HT1080 (cell line): ENCODE results near the gene POLR1A. TPM values are rescaled to one million over a fixed set of nuclear protein-coding genes. Genes with fewer than 3 reads are reported as not detected.
A peak's percentile ranks its signal among the peaks of the same experiment; 100 is the strongest.

Source experiments
- DNase-seq: peaks from one replicate; pipeline ENCODE4 v3.0.0-alpha.2; 2015; ENCODE audit warnings: low read depth
- polyA plus RNA-seq, 2 experiments: library from polyadenylated mRNA; depleted of rRNA; stranded (reverse); fragments of >200 nt; gene quantifications; 2 replicates each; pipeline ENCODE4 v1.2.3, GENCODE V29; 2015
- total RNA-seq: library from RNA; depleted of rRNA; stranded (reverse); fragments of >200 nt; shearing (Covaris generic); gene quantifications from 2 replicates; pipeline ENCODE4 v1.2.3, GENCODE V29; 2014; rRNA removed

Gene POLR1A
- total RNA-seq: 16.8 and 19.3 TPM in 2 replicates
- 6.4 and 7.4 TPM in 2 replicates for polyA plus RNA-seq (2015; cell fraction: cytosol; rRNA removed)
- 33.8 and 35.4 TPM in 2 replicates for polyA plus RNA-seq (2015; cell fraction: nucleus; rRNA removed)

DNA sequence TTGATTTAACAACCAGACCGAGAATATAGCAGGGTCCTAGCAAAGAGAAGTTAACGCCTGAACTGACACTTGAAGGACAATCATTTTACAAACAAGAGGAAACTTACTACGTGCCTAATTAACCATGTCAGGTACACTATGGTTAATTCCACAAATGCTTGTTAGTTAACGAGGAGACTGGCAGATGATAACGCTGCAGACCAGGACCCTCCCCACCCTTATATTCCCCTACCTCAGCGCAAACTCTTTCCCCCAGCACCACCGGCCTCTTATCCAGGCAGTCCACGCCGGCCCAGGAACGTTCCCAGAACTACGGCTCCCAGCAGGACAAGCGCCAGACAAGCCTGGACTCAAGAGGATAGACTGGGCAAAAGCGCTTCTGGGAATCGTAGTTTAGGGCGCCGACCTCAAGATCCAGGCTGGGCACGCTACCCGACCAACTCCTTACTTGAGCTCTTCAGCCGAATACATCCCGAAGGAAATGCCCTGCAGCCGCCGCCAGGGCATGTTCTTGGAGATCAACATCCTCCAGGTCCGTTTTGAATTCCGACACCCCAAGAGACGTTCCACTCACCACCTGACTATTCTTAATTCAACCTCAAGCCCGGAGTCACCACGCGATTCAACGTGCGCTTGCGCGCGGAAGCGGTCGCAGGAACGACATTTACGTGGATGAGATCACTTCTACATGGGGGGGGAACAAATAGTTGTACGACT, at the start of gene POLR1A:
Gene POLR1A (minus strand): TSS at position 635 of the 717 bp plus-strand sequence. CDS start 110 bp downstream, at position 525.
- peak; percentile 93 for DNase-seq

DNA sequence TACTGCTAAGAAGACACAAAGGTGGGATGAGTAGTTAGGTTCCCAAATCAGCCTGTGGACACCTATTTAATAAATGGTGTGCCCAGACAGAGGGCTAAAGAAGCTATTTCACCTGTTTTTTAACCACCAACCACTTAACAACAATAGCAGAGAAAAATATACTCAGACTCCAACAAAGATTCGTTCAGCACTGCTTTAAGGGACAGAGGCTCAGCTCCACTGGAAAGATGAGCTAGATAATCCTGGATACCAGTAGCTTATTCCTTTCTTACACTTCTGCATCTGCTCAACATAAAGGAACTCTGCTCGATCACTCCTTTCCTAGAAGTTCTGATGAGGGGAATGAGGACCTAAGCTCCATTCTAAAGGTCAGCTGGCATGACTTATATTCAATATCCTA, 44.8 kb upstream of the POLR1A start:
- DNase-seq: no peak

DNA sequence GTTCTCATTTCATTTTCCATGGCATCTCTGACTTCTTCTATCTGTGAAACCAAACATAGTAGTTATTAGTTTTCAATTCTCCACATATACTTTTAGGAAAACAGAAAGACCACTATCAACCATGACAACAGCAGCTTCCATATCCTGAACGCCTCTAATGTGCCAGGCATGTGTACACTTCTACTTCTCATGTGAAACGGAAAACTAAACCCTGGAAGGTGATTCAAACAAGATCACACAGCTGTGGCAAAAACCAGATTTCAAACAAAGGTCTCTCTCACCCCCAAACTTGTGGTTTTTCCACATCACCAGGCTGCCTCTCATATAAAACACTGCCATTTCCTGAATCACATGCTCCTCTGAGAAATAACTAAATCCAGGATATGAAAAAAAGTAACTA, 42.1 kb upstream of the POLR1A start:
- no peak for DNase-seq

DNA sequence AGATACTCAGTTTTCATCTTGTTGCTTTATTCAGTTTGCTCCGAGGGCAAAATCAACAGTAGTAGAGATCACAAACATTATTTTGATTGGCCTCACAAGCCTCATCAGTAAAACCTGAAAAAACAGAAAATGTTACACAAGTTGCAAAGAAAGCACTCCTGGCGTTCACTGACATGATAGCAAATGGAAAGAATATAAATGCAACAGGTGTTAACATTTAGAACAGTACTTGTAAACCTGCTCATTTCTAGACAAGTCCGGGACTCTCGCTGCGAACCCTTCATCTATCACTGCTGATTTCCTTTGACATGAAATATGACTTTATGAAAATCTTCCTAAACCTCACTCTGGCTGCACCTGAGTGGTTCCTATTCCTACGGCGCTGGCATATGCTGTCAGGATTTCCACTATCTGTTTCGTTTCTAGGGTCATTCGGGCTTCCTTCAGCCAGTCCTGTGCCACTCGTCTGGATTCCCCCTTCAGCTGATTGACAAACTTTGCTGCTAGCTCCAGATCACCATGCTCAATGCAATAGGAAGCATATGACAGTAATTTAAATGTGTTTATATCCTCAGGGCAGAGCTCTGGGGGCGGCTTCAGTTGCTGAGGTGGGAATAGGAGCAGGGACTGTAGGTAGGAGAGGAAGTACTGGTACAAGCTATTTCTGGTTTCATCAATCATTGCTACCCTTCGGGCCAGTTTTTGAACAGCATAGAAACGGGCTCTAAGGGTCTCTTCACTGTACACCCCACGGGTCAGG, 38.4 kb upstream of the POLR1A start:
- no peak for DNase-seq

DNA sequence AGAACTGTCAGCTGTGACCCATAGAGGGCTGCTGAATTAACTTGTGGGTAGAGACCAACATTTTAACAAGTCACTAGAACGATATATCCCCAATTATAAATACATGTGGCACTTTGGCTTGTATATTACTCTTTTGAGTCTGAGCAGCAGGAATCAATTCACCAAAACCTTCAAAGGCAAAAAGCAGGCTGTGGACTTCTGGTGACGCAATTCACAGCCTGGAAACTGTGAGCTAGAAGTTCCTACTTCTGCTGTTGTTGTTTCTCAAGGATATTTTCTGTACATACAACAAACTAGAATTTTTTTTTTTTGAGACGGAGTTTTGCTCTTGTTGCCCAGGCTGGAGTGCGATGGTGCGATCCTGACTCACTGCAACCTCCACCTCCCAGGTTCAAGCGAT, 37.6 kb upstream of the POLR1A start:
- no peak for DNase-seq

DNA sequence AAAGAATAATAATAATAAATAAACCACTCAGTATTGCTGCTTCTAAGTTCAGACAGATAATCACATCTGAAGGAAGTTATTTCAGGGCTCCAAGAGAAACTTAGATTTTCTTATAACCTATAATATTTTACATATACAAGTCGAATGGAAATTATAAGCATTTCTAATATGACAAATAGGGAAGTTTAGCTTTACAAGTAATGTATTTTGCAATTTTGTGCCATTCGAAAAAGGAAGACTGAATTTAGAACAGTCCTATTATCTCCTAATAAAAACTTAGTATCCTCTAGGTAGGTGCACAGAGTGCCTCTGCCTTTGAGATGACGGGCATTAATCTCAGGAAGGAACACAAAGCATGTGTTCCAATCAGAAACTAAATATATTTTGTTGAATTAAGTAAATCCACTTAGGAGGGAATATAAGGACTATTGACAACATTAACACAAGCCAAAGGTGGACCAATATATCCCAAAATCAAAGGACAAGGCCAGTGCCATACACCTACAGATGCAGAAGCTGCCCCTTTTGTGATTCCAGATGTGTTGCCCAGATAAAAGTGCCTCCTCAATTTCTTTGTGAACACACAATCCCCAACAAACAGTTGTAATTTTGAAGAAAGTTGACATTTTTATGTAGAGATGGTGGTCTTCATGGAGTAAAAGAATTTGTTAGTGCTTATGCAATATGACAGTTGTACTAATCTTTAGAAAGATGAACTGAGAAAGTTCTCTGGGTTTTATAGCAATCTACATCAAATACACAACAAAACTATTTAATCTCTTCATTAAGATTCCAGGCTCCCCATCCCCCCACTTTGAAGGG, 37.0 kb upstream of the POLR1A start:
- no peak for DNase-seq

DNA sequence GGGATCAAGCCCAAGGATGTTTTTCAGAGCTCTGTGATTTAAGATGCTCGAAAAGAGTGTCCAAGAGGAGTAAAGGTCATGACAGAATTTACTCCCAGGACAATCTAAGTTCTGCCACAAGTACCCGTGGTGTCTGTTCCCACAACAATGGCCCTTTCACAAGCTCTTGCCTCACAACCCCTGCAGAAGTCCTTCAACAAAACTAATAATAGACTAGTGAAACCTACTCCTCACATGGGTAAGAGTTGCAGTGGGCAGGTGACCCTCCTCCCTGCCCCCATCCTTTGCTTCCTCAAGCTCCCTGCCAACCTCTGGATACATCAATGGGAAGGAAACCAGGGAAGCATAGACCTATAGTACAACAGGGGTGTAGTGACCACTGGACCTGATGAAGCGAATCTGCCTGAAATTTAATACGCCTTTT, 35.3 kb upstream of the POLR1A start:
- DNase-seq: no peak

DNA sequence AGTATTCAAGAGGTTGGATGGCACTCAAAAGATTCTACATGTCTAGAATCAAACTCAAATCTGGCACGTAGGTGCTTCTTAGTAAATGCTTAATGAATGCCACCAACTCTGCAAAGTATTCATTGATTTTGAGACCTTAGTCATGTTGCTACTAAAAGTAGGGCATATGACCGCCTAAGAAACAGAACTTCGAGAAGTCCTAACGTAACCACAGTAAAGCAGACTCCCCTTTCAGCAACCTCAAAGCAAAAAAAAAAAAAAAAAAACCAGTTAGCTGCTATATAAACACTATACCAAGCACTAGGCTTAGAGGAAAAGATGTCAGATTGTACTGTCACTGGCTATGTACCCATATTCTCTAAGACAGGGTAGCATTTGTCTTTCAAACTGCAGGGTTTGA, 34.3 kb upstream of the POLR1A start:
- DNase-seq: no peak

DNA sequence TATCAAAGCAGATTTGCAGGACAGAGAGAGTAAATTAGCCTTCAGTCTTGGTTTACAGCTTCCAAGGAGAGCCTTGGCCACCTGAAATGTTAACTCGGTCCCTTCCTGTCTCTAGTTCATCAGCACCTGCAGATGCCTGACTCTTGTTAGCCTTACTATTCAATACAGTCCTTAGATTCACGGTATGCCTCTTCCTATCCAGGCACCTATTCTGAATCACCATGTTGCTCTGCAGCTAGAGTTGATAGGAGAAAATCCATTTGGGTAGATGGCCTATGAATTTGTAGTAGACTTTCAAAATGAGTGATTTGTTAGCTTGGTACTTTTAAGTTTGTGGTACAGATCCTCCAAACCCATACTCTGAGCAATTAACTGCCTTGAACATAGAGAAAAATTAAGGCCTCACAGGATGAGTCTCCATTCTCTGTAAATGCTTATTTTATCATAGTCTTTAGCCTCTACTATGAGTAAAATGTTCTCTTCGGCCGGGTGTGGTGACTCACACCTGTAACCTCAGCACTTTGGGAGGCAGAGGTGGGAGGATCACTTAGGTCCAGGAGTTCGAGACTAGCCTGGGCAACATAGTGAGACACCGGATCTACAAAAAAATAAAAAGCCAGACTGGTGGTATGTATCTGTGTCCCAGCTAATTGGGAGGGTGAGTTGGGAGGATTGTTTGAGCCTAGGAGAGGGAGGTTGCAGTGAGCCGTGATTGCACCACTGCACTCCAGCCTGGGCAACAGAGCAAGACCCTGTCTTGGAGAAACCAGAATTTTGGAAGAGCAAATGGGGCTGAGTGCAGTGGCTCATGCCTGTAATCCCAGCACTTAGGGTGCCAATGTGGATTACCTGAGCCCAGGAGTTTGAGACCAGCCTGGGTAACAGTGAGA, 33.3 kb upstream of the POLR1A start:
- DNase-seq: no peak

DNA sequence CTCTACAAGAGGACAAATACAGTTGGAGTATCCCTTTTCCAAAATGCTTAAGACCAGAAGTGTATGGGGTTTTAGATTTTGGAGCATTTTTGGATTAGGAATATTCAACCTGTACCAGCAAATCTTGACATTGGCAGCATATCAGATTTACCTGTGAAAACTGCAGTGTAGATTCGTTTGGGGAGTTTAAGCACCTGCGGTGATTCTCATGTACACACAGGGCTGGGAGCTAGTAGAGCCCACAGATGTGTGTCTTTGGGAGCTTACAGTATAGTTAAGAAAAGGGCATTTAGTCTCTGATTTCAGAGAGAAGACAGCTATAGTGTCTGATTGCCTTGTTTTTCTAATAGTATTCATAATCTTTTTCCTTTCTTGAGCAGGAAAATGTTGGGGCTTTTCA, 30.5 kb upstream of the POLR1A start:
- DNase-seq: no peak

DNA sequence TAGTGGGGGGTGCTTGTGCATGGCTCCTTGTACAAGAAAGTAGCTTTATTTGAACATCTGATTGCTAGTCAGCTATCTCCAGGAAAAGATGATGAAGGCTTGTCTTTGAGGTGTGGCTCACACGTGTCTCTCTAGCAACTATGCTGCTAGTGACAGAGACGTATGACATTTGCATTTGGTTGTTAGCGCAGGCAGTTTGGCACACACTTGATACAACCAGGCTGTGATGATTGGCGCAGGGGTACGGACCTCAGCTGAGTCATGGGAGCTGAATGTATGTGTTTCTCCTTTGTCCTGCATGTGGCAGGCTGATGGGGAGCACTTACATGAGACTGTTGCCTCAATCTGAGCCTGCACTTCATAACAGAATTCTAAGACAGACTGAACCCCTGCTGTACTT, 30.0 kb upstream of the POLR1A start:
- DNase-seq: no peak

DNA sequence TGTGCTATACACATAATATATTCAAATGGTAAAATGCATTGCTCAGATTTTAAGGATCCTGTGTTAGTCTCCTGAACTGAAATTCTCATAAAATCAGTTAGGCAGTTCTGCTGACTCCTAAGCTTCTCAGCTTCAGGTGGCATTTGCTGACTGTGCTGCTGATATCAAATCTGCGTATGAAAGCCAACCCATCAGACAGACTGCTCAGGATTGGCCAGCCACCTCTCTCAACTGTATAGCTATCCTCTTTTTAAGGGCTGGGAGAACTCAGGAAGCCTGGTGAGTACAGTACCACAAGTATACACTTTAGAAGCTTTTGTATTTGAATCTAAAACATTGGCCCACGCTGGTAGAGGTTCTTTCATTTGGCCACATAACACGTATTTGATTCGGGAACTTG, 29.0 kb upstream of the POLR1A start:
- no peak for DNase-seq

DNA sequence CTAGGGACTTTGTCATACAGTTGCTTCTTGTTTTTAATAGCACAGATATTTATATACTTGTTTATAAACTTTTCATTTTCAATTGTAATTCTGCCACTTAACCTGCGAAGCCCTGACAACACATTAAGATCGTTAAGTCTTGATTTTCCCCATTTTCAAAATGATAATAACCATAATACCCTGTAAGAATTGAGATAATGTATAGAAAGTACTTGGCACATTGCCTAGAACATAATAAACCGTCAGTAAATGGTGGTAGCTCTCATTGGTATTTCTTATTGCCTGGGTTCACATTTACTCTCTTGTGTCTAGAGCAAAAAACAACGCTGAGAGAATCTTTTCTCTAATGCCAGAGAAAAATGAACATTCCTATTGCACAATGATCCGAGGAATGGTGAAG, 19.0 kb upstream of the POLR1A start:
- no peak for DNase-seq

DNA sequence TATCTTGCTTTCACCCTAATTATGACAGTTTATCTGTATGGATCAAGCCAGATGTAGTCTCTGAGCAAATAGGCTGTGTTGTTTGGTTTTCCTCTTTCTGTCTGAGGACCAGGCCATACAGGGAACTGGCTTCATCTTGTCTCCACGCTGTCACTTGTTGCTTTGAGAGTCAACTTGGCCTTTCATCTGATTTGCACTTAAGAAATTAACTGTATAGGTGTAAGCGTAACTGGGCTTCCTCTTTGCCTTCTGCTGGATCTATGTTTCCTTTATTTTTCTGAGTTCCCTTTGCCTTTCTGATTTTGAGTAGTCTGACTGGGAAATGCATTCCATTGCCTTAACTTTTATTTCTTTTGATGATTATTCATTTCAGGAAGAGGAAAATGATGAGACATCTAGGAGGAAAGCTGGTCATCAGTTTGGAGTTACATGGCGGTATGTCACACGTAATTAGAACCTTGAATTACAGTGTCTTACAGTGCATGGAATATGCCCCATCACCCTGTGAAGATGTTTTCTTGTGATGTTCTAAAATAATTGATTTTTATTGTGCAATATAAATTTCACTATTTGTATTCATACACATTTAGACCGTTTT, 17.7 kb upstream of the POLR1A start:
- no peak for DNase-seq

DNA sequence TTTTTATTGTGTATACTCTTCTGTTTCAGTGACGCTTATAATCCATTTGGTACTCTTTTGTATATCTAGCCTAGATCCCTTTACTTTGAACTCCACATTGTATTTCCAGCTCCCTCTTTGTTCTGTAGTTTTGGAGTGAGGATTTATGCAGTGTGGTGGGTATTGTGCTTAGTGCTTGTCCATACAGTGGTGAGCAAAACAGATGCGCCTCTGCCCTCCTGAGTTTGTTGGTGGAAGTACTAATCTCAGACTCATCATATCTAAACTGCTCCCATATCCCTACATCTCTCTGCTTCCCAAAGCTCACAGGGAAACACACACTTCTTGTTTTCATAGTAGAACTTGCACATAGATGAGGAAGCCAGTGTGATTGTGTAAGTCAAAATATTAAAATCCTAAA, 12.4 kb upstream of the POLR1A start:
- no peak for DNase-seq

DNA sequence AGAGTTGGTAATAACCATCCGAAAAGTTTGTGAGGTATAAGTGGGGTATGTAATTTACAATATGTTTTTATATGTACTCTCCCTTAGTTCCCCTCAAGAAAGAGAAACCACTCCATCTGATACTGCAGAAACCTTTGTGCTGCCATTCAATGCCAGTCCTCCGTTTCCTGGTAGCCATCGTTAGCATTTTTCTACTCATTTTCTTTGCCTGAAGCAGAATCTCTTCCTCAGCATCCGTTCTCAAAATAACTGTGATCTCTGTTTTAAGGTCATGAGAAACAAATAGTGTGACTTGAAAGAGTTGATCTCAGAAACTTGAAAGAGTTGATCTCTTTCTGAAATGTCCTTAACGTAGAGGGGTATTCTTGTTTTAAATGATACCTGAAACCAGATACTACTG, 1.3 kb upstream of the POLR1A start:
- DNase-seq: no peak

DNA sequence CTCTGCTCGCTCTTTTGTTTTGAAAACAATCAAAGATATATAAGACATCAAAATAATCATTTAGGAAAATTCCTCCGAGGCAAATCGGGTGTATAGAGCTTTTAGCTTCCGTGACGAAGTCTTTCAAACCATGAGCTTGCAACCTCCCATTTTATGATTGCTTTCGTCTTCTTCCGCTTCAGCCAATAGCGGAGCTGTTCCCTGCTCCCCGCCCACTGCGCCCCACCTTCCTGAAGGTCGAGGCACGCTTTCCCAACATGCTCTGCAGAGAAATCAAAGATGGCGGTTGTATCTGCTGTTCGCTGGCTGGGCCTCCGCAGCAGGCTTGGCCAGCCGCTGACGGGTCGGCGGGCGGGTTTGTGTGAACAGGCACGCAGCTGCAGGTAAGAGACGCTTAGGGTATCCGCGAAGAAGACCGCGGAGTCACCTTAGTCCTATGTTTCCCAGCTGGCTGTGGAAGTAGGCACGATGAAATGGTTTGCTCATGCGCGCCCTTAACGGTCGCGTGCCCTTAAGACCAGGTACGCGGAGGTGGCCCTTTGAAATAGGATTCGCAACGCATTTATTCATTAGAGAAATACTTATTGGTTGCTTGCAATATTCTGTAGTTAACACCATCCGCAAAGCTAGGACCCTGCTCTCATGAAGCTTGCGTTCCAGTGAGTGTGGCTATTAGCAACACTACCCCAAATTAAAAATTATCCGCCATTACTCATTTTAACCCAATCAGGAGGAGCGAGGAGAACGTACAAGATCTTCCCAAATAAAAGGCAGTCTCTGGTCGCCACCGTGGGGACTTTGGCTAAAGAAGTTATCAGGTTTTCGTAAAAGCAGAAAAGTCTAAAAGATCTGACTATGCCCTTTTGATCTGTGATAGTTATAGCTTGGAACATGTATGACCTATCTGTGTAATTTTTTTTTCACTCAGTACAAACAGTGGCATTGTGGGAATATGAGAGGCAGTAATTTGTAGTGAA, 571 bp upstream of the POLR1A start, which contains the start of gene PTCD3:
Gene PTCD3 (plus strand): TSS at position 267 of the 977 bp plus-strand sequence. CDS start 13 bp downstream, at position 280.
- peak; percentile 91 for DNase-seq

DNA sequence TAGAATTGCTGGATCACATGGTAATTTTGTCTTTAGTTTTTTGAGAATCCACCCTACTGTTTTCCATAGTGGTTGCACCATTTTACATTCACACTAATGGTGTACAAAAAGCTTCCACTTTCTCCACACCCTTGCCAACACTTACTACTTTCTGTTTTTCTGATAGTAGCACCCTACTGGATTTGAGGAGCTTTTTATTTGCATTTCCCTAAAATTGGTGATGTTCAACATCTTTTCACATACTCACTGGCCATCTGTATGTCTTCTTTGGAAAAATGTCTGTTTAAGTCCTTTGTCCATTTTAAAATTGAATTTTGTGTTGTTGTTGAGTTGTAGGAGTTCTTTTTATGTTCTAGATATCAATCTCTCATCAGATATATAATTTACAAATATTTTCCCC, 3.5 kb downstream of the POLR1A start:
- DNase-seq: no peak

DNA sequence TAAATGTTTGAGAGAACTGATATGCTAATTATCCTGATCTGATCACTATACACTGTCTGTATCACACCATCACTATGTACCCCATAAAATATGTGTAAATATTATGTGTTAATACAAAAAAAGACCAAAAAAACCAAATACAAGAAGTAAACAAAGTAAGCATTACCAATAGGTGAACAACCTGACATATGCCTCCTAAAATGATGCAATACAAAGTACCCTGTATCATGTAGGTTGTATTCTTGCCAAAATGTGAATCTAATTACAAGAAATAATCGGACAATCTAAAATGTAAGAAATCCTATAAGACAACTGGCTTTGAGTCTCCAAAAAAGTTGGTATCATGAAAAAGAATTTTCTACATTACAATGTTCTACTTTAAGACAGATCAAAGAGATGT, 7.8 kb downstream of the POLR1A start:
- no peak for DNase-seq
